Measurements from ENCODE around the gene NPEPPS.

NPEPPS gene

DNA sequence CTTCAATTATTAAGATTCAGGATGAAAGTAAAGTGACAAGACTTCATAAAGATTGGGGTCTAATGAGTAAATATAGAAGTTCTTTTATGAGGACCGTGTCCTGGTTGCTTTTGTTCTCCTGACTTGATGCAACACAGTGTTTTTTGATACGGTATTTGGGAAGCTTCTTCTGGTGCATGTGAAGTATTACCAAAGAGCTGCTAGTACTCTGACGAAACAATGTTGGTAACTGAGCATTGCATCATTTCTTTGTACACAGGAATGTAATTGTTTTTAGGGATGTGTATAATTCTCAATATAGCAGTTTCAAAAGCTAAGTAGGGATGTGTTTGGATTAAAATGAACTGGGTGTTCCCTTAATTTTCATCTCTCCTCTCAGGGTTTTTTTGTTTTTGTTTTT, 134.7 kb downstream of the NPEPPS start:
- DNase-seq (ENCODE audit: low spot score), result no peak

DNA sequence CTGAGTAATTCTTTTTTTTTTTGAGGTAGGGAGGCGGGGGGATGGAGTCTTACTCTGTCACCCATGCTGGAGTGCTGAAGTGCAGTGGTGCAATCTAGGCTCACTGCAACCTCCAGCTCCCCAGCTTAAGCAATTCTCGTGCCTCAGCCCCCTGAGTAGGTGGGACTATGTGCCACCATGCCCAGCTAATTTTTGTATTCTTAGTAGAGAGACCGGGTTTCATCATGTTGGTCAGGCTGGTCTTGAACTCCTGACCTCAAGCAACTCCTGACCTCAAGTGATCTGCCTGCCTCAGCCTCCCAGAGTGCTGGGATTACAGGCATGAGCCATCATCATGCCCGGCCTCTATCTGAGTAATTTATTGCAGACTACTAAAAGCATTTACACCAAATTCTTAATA, 138.2 kb downstream of the NPEPPS start:
- DNase-seq (ENCODE audit: low spot score), result no peak

DNA sequence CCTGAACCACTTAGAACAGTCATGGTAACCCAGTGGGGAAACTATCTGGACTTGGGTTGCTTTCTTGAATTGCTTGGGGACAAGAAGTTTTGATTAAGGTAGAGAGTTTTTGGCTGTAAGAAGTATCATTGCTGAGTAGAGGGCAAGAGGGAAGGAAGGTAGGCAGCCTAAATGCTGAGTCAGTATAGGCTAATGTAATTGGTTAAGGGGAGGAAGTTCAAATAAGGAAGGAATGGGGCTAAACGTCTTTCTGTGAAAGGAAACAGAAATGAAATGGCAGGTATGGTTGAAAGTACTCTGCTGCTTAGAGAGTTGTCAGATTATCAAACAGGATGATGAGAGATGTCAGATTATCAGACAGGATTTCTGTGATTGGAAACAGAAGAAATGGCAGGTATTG, 139.2 kb downstream of the NPEPPS start:
- no peak for DNase-seq (ENCODE audit: low spot score)

Data from HuH-7 (cell line).